ENCODE results near the gene IGF2BP1. TPM values are rescaled to one million over a fixed set of nuclear protein-coding genes. Genes with fewer than 3 reads are reported as not detected.
"Not testable (repeated sequence)": the region's sequence is repeated elsewhere in the genome, so short reads cannot be mapped to it uniquely, and the experiment has no call there.

IGF2BP1 gene
- total RNA-seq, 1 experiment from 2014 or later, result 0.15 TPM

DNA sequence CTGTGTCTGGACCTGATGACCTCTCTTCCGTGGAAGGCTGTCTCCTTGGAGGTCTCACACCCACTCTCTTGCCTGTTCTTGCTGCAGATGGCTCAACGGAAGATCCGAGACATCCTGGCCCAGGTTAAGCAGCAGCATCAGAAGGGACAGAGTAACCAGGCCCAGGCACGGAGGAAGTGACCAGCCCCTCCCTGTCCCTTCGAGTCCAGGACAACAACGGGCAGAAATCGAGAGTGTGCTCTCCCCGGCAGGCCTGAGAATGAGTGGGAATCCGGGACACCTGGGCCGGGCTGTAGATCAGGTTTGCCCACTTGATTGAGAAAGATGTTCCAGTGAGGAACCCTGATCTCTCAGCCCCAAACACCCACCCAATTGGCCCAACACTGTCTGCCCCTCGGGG is 52.1 kb downstream of the IGF2BP1 start:
- no peak for DNase-seq (ENCODE audit: extremely low read depth, low read depth)

- no peak for DNase-seq (ENCODE audit: extremely low read depth, low read depth)
Measured at GRCh38 chr17:49050611-49051010, 53.4 kb downstream of the IGF2BP1 start.

DNA sequence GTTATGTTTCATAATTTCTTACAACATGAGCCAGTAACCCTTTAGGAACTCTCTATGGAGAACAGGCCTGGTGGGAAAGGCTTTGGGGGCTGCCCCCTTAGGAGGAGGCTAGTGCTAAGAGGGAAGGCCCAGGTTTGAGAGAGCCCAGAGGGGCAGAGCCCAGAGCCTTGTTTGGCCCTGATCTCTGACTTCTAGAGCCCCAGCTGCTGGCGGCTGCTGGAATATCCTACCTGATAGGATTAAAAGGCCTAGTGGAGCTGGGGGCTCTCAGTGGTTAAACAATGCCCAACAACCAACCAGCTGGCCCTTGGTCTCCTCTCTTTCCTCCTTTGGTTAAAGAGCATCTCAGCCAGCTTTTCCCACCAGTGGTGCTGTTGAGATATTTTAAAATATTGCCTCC is 54.1 kb downstream of the IGF2BP1 start:
- no peak for DNase-seq (ENCODE audit: extremely low read depth, low read depth)

GRCh38 chr17:49053171-49053829 is 56.1 kb downstream of the IGF2BP1 start:
- DNase-seq (ENCODE audit: extremely low read depth, low read depth), result no peak

DNA sequence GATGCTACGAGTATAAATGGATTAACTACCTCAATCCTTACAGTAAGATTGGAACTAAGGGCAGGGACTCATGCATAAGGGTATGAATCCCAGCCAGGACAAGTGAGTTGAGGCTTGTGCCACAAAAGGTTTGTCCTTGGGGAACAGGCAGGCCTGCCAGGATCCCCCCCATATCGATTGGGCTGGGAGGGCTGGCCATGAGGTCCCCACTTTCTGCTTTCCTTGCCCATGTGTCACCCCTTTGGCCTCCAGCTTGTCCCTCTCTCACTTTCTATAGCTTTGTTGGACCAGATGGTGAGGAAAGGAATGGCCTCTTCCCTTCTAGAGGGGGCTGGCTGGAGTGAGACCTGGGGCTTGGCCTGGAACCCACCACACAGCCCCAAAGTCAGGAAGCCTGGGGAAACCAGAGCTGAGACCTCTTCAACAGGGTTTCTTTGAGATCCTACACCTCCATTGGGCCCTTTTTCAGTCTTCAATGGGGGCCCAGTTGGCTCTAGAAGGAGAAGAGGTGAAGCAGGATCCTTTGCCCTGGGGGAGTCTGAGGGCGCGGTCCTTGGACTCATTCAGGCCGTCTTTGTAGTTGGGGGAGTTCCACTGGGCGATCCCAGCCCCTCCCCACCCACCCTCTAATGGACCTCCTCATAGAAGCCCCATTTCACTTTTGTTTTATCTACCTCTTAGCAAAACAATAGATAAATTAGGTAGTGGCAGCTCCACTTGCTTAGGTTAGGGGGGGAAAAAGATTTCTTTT is 57.3 kb downstream of the IGF2BP1 start:
- no peak for DNase-seq (ENCODE audit: extremely low read depth, low read depth)

GRCh38 chr17:49055181-49055927 is 58.2 kb downstream of the IGF2BP1 start:
- DNase-seq (ENCODE audit: extremely low read depth, low read depth), result no peak

- no peak for DNase-seq (ENCODE audit: extremely low read depth, low read depth)
Measured at GRCh38 chr17:49061524-49061943, 64.3 kb downstream of the IGF2BP1 start.

DNA sequence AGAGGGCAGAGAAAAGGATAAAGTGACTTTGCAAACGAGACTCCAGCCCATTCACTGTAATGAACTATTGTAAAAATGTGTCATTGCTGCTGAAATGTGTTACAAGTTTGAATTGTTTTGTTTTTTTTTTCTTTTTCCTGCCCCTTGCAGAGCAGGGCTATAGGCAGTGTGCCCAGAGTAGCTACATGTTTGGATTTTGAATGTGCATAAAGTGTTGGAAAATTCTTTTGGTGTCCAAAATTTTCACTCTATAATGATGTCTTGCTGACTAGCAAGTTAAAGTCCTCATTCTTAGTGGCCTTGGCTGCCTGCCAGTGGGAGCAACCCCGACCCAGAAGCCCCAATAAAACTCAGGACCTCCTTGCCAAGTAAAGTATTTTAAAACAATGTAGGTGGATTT is 66.5 kb downstream of the IGF2BP1 start:
- DNase-seq (ENCODE audit: extremely low read depth, low read depth), result no peak

DNA sequence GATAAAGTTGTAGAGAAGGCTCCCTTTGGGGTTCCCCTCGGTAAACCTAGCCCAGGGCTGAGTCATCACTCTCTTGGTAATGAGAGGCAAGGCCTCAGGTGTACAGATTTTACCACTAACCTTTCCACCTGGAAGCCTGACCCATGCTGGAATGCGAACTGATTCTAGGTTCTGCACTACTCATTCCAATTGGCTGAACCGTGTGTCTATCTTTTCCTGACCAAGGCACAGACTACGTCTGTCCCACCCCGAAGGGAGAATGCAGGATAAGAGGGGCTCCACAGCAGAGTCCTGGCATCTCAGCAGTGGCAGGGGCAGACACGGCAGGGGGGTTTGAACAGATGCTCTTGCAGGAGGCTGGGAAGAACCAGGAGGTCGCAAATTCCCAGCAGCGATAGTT is 70.0 kb downstream of the IGF2BP1 start:
- DNase-seq (ENCODE audit: extremely low read depth, low read depth), result no peak

GRCh38 chr17:49069585-49070273 is 72.5 kb downstream of the IGF2BP1 start:
- no peak for DNase-seq (ENCODE audit: extremely low read depth, low read depth)

GRCh38 chr17:49071106-49071505 is 73.9 kb downstream of the IGF2BP1 start:
- no peak for DNase-seq (ENCODE audit: extremely low read depth, low read depth)

DNA sequence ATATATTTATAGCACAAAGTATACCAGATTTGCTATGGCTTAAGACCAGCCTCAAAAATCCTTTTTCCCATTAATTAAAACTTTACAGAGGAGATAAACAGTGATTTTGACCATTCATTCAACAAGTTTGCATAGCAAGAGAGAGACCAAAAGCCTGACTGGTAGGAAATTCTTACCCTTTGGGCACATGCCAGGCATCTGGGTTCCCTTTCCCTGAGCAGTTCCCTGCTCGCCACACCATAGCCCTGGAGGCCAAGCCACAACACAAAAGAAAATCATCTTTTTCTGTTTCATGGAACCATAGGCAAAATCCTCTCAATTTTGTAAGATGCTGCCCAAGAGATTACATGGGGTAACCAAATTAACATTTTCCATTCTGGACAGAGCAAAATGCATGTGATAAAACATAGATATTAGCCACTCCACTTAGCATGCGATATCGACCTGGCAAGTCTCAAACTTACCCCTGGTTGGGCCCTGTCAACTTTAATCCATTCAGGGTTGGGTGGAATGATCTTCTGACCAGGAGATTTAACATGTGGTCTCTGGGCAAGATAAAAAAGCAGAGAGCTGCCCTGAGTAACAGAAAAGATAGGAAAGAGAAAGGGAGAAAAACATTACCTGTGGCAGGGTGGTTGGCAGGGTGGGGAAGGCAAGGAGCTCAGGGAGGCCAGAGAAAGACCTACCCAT is 77.8 kb downstream of the IGF2BP1 start:
- DNase-seq (ENCODE audit: extremely low read depth, low read depth), result no peak

GRCh38 chr17:49076573-49077384 is 79.6 kb downstream of the IGF2BP1 start:
- no peak for DNase-seq (ENCODE audit: extremely low read depth, low read depth)

GRCh38 chr17:49078248-49078647 is 81.1 kb downstream of the IGF2BP1 start:
- DNase-seq (ENCODE audit: extremely low read depth, low read depth), result no peak

DNA sequence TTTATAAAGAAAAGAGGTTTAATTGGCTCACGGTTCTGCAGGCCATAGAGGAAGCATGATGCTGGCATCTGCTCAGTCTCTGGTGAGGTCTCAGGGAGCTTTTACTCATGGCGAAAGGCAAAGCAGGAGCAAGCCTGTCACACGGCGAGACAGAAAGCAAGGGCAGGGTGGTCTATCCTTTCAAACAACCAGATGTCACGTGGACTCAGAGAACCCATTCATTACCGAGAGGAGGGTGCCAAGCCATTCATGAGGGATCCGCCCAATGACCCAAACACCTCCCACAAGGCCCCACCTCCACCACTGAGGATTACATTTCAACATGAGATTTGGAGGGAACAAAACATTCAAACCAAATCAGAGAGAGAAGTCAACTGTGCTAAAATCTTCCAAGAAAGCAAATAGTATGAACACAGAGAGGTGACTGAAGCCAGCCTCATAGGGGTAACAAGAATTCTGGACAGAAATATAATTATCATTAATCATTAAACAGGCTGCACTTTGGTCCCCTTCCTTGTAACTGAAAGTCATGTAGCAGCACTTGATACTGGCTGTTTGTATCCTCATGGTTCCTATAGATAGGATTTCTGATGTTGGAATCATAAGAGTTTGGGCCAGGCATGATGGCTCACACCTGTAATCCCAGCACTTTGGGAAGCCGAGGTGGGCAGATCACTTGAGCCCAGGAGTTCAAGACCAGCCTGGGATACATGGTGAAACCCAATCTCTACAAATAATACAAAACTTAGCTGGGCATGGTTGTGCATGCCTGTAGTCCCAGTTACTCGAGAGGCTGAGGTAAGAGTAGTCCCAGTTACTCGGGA is 82.9 kb downstream of the IGF2BP1 start:
- DNase-seq (ENCODE audit: extremely low read depth, low read depth), result no peak

DNA sequence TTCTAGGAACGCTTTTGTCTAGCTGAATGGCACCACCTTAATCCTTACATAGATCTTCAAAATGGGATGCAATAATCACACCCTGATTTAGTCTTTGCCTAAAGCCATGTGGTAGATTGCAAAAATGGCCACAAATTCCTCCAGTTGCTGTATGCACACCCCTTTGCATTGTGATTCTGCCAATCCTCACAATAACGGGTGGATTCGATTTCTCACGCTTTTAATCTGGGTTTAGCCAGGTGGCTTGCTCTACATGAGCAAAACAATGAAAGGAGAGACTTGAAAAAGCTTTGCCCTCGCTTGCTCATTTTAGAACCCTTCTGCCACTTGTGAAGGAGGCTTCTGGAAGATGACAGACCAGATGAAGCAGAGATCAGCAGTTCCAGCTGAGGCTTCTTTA is 85.0 kb downstream of the IGF2BP1 start:
- no peak for DNase-seq (ENCODE audit: extremely low read depth, low read depth)

GRCh38 chr17:49085046-49085445 is 87.9 kb downstream of the IGF2BP1 start:
- not testable (repeated sequence) for DNase-seq (ENCODE audit: extremely low read depth, low read depth)

GRCh38 chr17:49085565-49086315 is 88.6 kb downstream of the IGF2BP1 start:
- no peak for DNase-seq (ENCODE audit: extremely low read depth, low read depth)

All from NCI-H460 (cell line).